SKM-1 treated with dmso at 0.1 percent for 144 hours (cell line): ENCODE results near the gene MLPH.

Experiments used
- DNase-seq: peaks from one replicate; lab custom pipeline; 2025; ENCODE audit not compliant: unreplicated experiment; lab: John Stamatoyannopoulos, UW

MLPH gene

GRCh38 chr2:237539681-237540080 lies 52.6 kb downstream of the MLPH start:
- DNase-seq, result no peak

DNA sequence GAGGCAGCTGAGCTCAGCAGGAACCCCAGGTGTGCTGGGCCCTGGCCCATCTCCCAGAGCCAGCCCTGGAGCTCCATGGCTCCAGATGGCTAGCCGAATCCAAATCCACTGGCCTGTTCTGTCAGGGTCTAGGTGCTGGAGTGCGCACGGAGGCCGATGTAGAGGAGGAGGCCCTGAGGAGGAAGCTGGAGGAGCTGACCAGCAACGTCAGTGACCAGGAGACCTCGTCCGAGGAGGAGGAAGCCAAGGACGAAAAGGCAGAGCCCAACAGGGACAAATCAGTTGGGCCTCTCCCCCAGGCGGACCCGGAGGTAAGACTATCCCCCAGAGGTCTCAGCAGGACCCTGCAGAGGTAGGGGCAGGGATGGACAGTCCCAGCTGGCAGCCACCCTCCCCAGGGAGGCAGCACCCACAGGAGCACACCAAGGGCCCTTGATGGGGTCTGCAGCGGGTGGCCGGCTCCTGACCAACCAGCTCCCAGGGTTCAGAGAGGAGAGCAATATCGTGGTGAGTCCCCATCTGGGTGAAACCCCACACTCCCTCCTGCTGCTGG lies 53.2 kb downstream of the MLPH start:
- no peak for DNase-seq

- DNase-seq, result no peak
Measured at GRCh38 chr2:237540823-237541222, 53.8 kb downstream of the MLPH start.

- no peak for DNase-seq
Measured at GRCh38 chr2:237541243-237541642, 54.2 kb downstream of the MLPH start.

GRCh38 chr2:237542001-237542704 lies 55.1 kb downstream of the MLPH start:
- no peak for DNase-seq

DNA sequence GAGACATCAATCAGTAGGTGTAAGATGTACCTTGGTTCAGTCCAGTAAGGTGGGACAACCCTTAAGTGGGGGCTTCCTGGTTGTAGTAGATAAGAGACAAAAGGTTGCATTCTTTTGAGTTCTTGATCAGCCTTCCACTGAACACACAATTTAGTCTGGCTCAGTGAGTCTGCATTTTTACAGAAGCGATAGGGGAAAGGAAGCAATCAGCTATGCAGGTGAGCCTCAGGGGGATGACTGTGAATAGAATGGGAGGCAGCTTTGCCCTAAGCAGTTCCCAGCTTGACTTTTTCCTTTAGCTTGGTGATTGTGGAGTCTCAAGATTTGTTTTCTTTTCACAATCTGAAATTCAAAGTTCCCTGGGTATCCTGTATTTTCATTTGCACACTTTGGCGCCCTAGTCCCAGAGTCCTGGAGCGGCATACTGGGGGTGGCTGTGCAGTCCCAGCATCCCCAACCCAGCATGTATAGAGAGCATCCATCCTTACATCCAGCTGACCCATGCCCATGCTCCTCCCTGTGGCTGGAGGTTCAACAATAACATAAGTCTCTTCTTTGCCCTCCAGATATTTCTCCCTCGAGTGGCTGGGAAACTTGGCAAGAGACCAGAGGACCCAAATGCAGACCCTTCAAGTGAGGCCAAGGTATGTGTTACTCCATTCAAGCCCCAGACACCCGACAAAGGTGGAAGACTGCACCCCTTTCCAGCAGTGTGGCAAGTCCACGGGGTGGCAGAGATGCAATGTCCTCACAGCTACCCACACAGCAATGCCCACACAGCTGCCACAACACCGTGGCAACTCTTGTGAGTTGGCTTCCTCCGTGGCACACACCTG lies 59.2 kb downstream of the MLPH start:
- DNase-seq, result no peak

DNA sequence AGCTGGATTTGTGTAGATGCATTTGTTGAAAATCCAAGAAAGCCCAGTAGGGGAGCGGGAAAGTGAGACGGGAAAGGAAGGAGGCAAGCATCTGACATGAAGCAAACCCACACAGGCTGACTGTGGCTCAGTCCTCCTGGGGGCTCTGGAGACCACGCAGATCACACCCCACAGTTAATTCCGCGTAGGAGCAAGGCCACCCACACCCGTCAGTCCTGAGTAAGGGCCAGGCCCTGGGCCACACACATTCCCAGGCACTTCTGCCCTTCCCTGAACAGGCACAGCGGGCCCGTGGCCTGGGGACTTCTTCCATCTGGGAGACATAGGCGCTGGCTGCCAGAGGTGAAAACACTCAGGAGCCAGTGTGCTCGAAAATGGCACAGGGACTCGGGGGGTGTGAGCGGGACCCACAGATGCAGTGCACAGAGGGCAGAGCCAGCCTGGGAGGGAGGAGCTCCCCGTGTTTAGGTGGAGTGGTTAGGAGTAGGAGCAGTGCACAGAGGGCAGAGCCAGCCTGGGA lies 59.9 kb downstream of the MLPH start:
- no peak for DNase-seq

DNA sequence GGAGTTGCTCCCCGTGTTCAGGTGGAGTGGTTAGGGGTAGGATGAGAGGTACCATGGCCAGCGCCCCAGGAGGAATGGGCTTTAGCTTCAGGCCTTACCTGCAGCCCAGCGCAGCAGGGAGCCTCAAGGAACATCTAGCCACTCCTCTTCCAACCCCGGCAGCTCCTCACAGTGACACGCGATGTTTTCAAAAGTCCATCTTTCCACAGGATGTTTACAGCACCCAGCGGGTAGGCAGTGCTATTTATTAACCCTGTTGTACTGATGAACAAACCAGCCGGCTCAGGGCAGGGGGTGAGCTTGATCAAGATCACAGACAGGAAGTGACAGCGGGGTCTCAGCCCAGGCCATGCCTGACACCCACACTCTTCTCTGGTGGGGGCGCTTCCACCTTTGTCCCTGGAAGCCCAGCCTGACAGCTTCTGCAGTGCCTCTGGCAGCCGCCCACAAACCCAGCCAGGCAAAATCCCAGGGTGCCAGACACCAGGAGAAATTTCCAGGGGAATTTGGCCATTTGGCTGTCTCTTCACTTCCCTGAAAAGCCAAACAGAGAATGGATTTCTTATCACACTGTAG lies 60.9 kb downstream of the MLPH start:
- DNase-seq, result no peak

GRCh38 chr2:237549216-237549615 lies 62.2 kb downstream of the MLPH start:
- no peak for DNase-seq

DNA sequence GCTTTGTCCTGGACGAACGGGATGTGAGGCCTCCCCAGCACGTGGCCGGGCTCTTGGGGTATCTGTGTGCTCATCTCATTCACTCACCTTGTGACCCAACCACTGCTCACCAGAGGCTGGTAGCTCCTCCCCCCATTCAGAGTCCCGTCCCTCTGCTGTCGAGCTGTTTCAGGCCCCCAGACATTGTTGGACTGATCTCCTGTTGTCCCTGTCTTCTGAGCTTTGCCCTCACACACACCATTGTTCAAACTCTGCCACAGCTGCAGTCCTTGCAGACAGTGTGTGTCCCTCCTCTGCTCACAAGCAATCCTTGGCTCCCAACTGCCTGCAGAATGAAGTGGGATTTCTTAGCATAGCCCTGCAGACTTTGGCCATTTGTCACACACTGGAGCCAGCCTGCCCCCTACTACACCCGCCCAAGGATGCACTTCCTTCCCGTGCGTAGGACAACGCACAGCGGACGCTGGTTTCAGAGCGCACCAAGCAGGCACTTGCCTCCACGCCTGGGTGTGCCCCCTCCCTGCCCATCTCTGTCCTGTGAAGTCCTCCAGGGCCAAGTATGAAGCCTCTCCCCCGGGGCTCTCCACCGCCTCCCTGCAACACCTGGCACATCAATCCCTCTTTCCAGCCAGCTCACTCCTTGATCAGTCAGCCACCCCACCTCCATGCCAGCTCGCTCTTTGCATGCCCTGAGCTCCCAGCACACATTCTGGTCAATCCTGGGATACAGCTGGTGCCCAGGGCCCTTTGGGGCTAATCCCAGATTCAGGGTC lies 62.8 kb downstream of the MLPH start:
- no peak for DNase-seq

DNA sequence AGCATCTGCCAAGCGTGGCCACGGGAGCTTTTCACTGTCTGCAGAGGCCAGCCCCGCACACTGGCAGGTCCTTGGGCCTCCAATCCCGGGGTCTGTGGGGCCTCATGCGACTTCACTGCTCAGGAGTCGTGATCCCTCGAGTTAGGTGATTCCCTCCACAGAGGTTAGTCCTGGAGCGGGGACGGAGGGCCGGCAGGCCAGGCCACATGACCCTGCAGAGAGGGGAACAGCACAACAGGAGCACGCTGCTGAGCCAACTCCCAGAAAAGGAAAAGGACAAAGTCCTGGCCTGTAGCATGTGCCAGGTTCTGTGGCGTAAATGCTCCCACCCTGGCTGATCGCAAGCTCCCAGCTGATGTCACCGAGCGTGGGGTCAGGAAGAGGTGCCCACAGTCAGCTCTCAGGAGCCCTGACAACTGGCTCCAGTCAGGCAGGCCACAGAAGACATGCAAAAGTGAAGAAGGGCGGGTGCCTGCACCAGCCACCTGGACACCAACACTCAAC lies 64.1 kb downstream of the MLPH start:
- DNase-seq, result no peak

DNA sequence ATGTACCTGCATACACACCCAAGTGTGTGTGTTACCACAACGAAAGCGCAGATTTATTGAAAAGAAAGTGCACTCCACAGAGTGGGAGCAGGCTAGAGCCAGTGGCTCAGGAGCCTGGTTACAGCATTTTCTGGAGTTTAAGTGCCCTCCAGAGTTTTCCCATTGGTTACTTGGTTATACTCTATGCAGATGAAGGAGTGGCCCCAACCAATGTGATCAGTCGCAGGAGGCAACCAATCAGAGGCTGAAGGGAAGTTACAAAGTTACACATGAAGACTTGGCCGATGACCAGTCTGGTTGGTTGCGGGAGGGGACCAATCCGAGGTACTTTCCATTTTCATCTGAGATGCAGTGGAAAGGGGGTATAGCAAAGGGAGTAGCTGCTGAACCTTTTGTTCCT lies 65.9 kb downstream of the MLPH start:
- no peak for DNase-seq

DNA sequence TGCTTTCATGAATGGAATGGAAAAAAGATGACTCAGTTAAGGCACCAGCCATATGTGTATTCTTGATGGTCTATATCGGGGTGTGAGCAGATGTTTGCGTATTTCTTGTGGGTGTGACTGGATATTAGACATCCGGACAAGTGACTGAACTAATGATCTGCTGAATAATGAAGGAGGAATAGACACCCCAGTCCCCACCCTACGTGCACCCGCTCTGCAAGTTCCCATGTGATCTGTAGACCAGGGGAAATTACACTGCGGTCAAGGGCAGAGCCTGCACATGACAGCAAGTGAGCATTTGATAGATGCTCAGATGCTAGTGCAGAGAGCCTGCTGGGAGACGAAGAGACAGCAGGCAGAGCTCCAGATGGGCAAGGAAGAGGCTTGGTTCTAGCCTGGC lies 66.9 kb downstream of the MLPH start:
- no peak for DNase-seq

DNA sequence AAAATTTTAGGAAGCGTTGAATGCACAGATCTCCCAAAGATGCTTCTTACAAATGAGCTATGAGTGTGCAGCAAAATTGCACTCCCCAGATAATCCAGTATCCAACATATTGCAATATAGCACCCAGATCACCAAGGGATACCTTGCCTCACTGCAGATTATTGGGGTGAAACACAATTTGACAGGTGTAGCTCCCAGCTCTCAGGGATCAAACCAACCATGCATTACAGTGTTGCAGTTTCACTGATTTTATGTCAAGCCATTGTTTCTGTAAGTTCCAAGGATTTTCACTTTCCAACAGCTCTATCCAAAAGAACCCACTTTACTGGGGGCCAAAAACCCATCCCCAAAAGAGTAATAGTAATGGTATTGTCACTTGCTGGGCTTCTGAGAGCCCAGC lies 68.5 kb downstream of the MLPH start:
- DNase-seq, result no peak

DNA sequence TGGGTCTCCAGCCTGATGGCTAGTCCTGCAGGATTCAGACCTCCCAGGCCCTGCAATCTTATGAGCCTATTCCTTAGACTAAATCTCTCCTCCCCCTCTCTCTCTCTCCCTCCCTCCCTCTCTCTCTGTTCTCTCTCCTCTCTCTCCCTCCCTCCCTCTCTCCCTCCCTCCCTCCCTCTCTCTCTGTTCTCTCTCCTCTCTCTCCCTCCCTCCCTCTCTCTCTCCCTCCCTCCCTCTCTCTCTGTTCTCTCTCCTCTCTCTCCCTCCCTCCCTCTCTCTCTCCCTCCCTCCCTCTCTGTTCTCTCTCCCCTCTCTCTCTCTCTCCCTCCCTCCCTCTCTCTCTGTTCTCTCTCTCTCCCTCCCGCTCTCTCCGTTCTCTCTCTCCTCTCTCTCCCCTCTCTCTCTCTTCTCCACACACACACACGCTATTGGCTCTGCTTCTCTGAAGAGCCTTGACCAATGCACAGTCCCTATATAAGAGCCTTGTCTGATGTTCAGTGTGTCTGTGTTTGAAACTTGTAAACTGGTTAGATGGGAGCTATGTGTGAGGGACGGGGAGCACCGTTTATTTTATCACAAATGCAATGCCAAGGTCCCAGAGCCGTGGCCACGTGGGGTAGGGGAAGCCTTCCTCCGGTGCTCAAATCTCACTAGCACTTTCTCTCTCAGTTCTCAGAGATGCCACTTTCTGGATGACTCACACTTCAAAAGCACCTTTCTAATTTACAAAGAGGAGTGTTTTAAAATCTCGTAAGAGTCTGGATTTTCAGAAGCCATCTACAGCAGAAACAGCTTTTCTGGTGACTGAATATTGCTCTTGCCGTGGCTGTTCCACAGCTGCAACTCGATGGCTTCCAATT lies 70.0 kb downstream of the MLPH start:
- no peak for DNase-seq

GRCh38 chr2:237557633-237558015 lies 70.6 kb downstream of the MLPH start:
- no peak for DNase-seq

DNA sequence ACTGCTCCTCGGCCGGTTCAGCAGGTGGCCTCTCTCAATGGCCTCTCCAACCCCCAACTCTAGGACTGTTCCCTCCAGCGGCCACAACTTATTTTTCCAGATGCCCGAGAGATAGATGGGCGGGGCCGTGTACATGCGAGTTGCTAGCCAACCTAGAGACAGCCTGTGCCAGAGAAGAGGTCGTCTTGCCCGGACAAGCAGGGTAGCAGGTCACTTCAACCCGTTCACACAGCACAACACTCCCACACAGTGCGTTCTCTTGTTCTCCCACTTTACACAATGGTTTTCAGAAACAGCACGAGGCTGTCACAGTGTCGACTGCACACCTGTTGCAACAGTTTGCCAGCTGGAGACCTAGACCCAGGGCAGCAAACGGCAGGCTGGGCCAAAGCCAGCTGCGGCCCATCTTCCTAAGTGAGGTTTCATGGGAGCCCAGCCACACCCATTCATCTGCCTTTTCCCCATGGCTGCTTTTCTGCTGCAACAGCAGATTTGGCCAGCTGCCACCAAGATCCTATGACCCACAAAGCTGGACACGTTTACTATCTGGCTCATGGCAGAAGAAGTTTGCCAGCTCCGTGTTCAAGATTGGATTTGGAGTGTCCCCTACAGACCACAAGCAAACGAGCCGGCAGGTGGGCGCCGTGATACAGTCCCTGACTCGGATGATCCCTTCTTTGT lies 72.0 kb downstream of the MLPH start:
- no peak for DNase-seq

- no peak for DNase-seq
Measured at GRCh38 chr2:237561221-237561620, 74.2 kb downstream of the MLPH start.

- no peak for DNase-seq
Measured at GRCh38 chr2:237563816-237564215, 76.8 kb downstream of the MLPH start.
